ENCODE results near the gene CAPN10. TPM values are rescaled to one million over a fixed set of nuclear protein-coding genes. Genes with fewer than 3 reads are reported as not detected.

CAPN10 gene
- total RNA-seq, 1 donor from 2014 or later: 67.1 TPM

DNA sequence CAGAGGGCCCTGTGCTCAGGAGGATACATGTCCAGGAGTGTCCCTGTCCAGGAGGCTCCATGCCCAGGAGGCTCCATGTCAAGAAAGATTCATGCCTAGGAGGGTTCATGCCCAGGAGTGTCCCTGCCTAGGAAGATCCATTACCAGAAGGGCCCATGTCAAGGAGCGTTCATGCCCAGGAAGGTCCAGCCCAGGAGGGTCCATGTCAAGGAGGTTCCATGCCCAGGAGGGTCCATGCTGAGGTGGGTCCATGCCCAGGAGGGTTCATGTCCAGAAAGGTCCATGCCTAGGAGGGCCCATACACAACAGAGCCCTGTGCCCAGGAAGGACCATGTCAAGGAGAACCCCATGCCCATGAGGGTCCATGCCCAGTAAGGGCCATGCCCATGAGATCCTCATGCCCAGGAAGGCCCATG lies 45.8 kb downstream of the CAPN10 start:
- H3K4me3 Mint-ChIP-seq (ENCODE audit: unreplicated experiment): no peak overlapping the region
- peaks cover 6% of the 10 kb centered on the region for H3K27me3 Mint-ChIP-seq (ENCODE audit: unreplicated experiment)
- no peaks in the 10 kb centered on the region for H3K4me1 Mint-ChIP-seq (ENCODE audit: low read depth, unreplicated experiment)
- peaks cover 16% of the 10 kb centered on the region for H3K9me3 Mint-ChIP-seq (ENCODE audit: unreplicated experiment)
- no peak for DNase-seq
- peaks cover 9% of the 10 kb centered on the region for H3K36me3 Mint-ChIP-seq (ENCODE audit: unreplicated experiment)
- TF ChIP-seq, protein P1, sequence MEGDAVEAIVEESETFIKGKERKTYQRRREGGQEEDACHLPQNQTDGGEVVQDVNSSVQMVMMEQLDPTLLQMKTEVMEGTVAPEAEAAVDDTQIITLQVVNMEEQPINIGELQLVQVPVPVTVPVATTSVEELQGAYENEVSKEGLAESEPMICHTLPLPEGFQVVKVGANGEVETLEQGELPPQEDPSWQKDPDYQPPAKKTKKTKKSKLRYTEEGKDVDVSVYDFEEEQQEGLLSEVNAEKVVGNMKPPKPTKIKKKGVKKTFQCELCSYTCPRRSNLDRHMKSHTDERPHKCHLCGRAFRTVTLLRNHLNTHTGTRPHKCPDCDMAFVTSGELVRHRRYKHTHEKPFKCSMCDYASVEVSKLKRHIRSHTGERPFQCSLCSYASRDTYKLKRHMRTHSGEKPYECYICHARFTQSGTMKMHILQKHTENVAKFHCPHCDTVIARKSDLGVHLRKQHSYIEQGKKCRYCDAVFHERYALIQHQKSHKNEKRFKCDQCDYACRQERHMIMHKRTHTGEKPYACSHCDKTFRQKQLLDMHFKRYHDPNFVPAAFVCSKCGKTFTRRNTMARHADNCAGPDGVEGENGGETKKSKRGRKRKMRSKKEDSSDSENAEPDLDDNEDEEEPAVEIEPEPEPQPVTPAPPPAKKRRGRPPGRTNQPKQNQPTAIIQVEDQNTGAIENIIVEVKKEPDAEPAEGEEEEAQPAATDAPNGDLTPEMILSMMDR (IDR thresholded peaks at IDR 0.05; ENCODE audit: partially characterized antibody, unreplicated experiment): no peak
- H3K27ac Mint-ChIP-seq (ENCODE audit: unreplicated experiment): no peak overlapping the region

GRCh38 chr2:240635121-240635997 lies 48.8 kb downstream of the CAPN10 start:
- H3K4me1 Mint-ChIP-seq (ENCODE audit: low read depth, unreplicated experiment): no peaks in the 10 kb centered on the region
- H3K27ac Mint-ChIP-seq (ENCODE audit: unreplicated experiment): no peak overlapping the region
- H3K9me3 Mint-ChIP-seq (ENCODE audit: unreplicated experiment): peaks cover 20% of the 10 kb centered on the region
- TF ChIP-seq, protein P1 (IDR thresholded peaks at IDR 0.05; ENCODE audit: partially characterized antibody, unreplicated experiment): no peak
- peaks cover 4% of the 10 kb centered on the region for H3K27me3 Mint-ChIP-seq (ENCODE audit: unreplicated experiment)
- no peak overlapping the region for H3K4me3 Mint-ChIP-seq (ENCODE audit: unreplicated experiment)
- DNase-seq: no peak
- peaks cover 9% of the 10 kb centered on the region for H3K36me3 Mint-ChIP-seq (ENCODE audit: unreplicated experiment)

GRCh38 chr2:240635998-240636547 lies 49.5 kb downstream of the CAPN10 start:
- TF ChIP-seq, protein P1 (IDR thresholded peaks at IDR 0.05; ENCODE audit: partially characterized antibody, unreplicated experiment): no peak
- no peak overlapping the region for H3K4me3 Mint-ChIP-seq (ENCODE audit: unreplicated experiment)
- no peak overlapping the region for H3K27ac Mint-ChIP-seq (ENCODE audit: unreplicated experiment)

DNA sequence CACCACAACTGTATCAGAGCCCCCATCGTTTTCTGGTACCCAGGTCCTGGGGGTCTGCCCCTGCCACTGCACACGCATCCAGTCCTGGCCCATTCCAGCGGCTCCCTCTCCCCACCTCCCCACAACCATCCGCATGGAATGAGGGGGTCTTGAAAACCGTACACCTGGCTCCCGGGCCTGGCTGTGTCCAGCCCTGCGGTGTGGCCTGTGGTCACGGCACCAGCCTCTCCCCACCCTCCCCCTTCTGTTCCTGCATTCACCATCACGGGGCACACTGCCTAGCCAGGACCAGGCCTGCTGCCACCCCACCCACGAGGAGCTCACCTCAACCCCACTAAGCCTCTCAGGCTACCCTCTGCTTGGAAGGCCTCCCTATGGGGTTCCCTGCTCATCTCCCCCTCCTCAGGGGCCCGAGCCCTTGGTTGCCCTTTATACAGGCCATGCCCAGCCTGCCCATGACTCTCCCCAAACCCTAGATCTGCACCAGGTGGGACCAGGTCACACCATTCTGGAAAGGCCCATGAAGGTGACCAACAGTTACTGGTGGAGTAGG lies 50.1 kb downstream of the CAPN10 start:
- TF ChIP-seq, protein P1 (IDR thresholded peaks at IDR 0.05; ENCODE audit: partially characterized antibody, unreplicated experiment): no peak
- no peak overlapping the region for H3K27ac Mint-ChIP-seq (ENCODE audit: unreplicated experiment)
- peaks cover 20% of the 10 kb centered on the region for H3K9me3 Mint-ChIP-seq (ENCODE audit: unreplicated experiment)
- no peak overlapping the region for H3K4me3 Mint-ChIP-seq (ENCODE audit: unreplicated experiment)
- H3K4me1 Mint-ChIP-seq (ENCODE audit: low read depth, unreplicated experiment): no peaks in the 10 kb centered on the region
- no peak for DNase-seq
- peaks cover 9% of the 10 kb centered on the region for H3K36me3 Mint-ChIP-seq (ENCODE audit: unreplicated experiment)
- H3K27me3 Mint-ChIP-seq (ENCODE audit: unreplicated experiment): peaks cover 4% of the 10 kb centered on the region

More at GRCh38 chr2:240635998-240636547, 49.5 kb downstream of the CAPN10 start:
- peaks cover 20% of the 10 kb centered on the region for H3K9me3 Mint-ChIP-seq (ENCODE audit: unreplicated experiment)
- peaks cover 9% of the 10 kb centered on the region for H3K36me3 Mint-ChIP-seq (ENCODE audit: unreplicated experiment)
- H3K4me1 Mint-ChIP-seq (ENCODE audit: low read depth, unreplicated experiment): no peaks in the 10 kb centered on the region
- no peak for DNase-seq
- H3K27me3 Mint-ChIP-seq (ENCODE audit: unreplicated experiment): peaks cover 4% of the 10 kb centered on the region

All from glutamatergic neuron (in vitro differentiated cells).